GM12873 (cell line): Measurements from ENCODE around the gene FMNL2.

Source experiments
- TF ChIP-seq, protein P1 (sequence below): IDR thresholded peaks from 2 replicates; pipeline ENCODE4 v1.5.1; 2012; ENCODE audit warnings: low read depth, mild to moderate bottlenecking, moderate library complexity, low read length, control low read depth; ENCODE audit not compliant: insufficient read depth; ENCODE audit errors: missing control alignments

FMNL2 gene

GRCh38 chr2:152548111-152548875 is 213.3 kb downstream of the FMNL2 start:
- TF ChIP-seq, protein P1, sequence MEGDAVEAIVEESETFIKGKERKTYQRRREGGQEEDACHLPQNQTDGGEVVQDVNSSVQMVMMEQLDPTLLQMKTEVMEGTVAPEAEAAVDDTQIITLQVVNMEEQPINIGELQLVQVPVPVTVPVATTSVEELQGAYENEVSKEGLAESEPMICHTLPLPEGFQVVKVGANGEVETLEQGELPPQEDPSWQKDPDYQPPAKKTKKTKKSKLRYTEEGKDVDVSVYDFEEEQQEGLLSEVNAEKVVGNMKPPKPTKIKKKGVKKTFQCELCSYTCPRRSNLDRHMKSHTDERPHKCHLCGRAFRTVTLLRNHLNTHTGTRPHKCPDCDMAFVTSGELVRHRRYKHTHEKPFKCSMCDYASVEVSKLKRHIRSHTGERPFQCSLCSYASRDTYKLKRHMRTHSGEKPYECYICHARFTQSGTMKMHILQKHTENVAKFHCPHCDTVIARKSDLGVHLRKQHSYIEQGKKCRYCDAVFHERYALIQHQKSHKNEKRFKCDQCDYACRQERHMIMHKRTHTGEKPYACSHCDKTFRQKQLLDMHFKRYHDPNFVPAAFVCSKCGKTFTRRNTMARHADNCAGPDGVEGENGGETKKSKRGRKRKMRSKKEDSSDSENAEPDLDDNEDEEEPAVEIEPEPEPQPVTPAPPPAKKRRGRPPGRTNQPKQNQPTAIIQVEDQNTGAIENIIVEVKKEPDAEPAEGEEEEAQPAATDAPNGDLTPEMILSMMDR: no peak

GRCh38 chr2:152548996-152549395 is 214.0 kb downstream of the FMNL2 start:
- TF ChIP-seq, protein P1: no peak

GRCh38 chr2:152549423-152549822 is 214.4 kb downstream of the FMNL2 start:
- TF ChIP-seq, protein P1: no peak

- TF ChIP-seq, protein P1: no peak
Measured at GRCh38 chr2:152550386-152550785, 215.4 kb downstream of the FMNL2 start.

- TF ChIP-seq, protein P1: no peak
Measured at GRCh38 chr2:152552888-152553287, 217.9 kb downstream of the FMNL2 start.

DNA sequence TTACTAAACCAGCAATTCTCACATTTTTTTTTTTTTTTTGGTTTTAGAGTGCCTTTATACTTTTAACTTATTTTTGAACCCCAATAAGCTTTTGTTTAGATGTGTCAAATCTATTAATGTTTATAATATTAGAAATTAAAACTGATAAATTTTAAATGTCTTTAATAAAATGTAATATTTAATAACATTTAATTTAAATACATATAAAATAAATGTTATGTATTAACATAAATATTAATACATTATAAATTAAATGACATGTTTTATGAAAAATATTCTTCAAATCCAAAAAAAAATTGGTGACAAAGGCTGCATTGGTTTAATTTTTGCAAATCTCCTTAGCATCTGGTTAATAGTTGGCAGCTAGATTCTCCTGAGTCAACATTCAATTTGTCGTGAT is 218.5 kb downstream of the FMNL2 start:
- TF ChIP-seq, protein P1: no peak

DNA sequence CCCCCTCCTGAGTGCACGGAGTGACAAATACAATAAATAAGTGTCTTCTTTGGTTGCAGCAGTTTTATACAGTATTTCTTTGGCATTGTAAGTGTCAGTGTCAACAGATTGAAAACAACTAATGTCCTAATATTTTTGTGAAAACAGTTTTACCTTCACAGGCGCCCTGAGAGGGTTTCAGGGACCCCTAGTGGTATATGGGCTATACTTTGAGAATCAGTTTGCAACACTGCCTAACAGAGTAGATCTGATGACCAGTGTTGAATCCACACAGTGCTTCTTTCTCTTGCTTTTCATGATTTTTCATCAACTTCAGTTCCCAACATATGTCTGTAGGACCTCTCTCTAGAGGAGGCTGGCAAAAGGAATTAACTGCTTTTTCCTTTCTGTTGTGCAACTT is 220.1 kb downstream of the FMNL2 start:
- TF ChIP-seq, protein P1: peak; percentile 33
